Stimulated activated CD8-positive, alpha-beta memory T cell treated with anti-CD3 and anti-CD28 coated beads, Interleukin-7, amount 100 ng/mL, for 4 hours (primary cell): ENCODE results near the gene PHLDB2.
"Not testable (repeated sequence)": the region's sequence is repeated elsewhere in the genome, so short reads cannot be mapped to it uniquely, and the experiment has no call there.

ENCODE experiments used
- DNase-seq, 2 donors: peaks; one replicate each; pipeline ENCODE4 v3.0.0-alpha.2; 2020; ENCODE audit warnings: low read depth in 2 of 2

The PHLDB2 gene

DNA sequence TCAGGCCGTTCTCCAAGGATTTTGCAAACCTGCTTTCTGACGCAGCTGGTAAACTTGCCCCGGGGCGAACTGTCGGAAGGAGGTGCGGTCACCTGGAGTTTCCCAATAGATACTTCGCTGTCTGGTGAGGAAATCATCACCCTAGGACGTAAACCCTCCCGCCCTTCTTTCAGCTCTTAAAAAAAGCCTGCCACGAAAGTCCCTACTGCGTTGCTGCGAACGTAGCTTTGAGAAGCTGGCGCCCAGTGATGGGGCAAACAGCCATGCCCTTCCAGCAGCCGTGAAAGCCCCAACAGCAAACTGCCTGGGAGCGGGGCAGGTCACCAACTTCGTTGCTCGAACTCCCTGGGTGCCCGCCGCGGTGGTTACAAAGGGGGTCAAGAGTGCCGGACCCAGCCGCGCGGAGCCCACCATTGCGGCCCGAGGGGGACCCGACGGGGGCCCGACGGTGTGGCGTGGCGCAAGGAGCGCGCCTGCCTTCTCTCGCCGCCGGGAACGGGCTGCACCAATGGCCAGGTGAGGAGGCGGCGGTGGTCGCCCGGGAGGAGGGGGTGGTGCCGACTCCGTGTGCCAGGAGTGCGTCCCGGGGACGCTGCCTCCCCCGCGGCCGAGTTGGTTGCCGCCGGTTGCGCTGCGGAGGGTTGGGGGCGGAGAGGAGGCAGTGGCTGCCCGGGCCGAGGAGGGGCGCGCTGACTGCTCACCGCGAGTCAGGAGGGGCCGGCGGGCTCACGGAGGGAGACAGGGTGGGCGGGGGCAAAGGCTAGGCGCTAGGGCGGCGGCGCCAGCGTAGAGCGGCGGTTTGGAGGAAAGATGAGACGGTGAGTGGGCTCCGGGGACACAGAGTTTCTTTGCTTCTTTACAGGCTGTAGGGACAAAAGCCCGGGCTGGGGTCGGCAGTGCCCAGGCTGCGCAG lies at the start of gene PHLDB2:
Gene PHLDB2, plus strand, starts transcription at position 205 of the 913 bp plus-strand sequence. CDS start 24,813 bp downstream, outside the sequence.
- DNase-seq = peak; percentile 29 to 75

DNA sequence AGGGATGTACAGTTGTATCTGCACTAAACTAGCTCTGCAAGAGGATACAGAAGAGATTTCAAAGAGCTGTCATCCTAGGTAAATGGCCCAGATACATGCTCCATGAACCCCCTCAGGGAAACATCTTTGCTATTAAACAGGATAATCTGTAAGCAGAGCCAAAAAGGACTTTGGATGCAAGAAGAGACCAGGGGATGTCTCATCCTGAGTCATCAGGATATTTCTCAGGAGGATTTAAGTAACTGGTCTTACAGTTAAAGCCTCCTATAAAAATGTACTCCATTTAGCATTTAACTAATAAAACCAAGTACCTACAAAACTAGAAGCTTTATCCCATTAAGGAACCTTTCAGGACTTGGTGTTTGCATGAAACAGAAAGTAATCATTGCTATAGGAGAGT lies 48.2 kb upstream of the PHLDB2 start:
- DNase-seq = no peak

DNA sequence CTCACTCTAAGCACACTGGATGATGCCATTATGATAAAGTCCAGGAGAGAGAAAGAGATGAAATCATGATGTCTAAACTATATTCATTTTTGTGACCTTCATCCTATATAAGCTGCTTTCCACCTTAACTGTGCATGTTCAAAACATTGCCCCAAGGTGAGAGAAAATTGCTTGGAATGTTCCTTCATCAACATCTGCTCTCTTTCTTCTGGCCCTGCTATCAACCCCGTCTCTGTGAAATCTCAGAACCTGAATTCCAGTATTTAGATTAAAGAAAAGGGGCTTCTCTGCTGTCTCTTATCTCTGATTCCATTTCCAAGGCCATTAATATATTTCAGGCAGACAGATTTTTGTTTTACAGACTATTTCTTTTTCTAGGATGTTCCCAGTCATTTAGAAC lies 47.3 kb upstream of the PHLDB2 start:
- DNase-seq = no peak

DNA sequence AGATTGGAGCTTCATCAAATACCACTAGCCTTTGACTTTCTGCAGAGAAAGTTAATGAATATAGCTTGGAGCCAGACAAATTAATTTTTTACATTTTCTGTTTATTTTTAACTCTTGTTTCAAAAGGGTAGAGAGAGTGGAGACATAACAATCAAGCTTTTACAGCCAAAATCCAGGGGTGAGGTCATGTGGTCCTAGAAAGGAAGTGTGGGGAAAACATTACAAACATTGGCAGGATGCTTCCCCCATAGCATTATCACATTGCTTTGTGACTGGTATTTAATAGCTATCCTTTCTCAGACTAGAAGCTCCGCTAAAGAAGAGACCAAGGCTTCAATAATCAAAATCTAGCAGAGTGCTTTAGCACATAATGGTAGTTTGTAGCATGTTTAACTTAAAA lies 46.4 kb upstream of the PHLDB2 start:
- no peak for DNase-seq

DNA sequence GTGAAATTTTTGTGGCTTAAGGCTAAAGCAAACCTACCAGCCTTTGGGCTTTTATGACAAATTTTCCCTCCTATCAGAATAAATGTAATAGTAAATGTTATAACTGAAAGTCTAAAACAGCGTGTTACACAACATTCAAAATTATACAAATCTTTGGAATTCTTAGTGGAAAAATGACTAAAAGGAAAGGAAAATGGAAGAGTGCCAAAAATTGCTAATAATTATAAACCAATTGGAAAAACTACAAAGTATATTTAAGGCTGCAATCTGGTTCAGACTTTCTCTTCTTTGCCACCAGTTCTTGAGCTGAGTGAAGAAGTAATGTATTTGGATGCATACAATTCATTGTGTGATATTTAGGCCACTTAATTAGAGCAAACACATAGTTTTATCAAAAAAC lies 45.6 kb upstream of the PHLDB2 start:
- no peak for DNase-seq

DNA sequence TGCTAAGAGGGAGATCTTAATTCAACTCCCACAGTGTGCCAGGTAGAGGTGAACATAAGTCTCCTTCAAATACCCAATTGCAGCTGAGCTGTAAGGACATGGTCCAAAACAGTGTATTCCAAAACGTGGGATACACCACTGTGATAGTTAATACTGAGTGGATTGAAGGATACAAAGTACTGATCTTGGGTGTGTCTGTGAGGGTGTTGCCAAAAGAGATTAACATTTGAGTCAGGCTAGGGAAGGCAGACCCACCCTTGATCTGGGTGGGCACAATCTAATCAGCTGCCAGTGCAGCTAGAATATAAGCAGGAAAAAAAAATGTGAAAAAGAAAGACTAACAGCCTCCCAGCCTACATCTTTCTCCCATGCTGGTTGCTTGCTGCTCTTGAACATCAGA lies 45.1 kb upstream of the PHLDB2 start:
- no peak for DNase-seq

DNA sequence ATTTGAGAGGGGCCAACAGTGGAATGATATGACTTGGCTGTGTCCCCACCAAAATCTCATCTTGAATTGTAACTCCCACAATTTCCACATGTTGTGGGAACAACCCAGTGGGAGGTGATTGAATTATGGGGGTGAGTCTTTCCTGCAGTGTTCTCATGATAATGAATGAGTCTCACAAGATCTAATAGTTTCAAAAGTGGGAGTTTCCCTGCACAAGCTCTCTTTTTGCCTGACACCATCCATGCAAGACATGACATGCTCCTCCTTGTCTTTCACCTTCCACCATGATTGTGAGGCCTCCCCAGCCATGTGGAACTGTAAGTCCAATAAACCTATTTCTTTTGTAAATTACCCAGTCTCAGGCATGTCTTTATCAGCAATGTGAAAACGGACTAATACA lies 42.3 kb upstream of the PHLDB2 start:
- not testable (repeated sequence) for DNase-seq

DNA sequence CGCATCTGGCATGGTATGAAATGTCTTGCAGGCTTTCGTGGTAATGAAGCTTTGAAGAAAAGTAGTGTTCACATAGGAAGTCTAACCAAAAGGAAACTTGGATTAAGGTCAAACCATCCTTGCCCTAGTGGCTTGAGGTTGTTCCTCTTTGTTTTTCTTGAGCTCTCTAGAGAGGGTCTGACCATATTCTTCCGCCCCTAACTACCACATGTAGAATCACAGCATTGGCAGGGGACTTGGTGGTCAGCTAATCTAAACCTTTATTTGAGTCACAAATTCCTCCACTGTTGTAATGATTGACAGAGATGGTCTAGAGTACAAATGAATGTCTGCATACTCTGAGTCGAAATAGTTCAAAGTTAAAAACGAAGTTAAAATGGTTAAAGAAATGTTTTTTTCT lies 39.1 kb upstream of the PHLDB2 start:
- no peak for DNase-seq

DNA sequence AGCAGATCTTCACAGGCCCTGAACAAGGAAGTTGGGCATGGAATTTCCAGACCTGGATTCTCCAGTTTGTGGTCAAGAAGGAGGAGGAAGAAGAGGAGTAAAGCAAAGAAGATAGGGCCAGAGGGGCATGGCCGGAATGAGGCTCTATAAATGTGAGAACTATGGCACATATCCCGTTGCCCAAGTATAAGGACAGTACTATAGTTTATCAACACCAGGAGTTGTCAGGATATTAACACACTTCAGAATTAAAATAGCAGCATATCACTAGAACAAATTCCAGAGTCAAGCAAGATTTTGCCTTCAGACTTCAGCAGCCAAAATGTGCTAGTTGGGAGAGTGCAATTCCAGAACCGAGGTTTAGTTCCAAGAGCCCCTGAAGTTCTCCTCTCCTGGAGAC lies 38.4 kb upstream of the PHLDB2 start:
- DNase-seq = no peak

DNA sequence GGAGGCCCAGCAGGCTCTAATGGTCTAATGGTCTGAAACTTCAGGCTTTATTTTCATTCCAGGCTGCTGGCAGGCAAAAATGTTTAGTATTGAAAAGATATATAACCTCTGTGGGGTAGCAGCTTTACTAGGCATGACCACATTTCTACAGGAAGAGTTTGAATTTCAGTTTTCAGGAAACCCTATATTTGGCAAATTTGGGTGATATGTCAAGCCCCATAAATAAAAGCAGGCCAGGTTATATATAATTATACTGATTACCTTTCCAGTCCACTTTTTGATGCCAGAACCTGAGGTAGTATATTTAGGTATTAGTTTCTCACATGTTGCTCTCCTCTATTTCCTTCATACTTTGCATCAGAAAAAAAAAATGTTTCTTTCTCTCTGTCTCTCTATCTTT lies 37.2 kb upstream of the PHLDB2 start:
- DNase-seq = no peak

DNA sequence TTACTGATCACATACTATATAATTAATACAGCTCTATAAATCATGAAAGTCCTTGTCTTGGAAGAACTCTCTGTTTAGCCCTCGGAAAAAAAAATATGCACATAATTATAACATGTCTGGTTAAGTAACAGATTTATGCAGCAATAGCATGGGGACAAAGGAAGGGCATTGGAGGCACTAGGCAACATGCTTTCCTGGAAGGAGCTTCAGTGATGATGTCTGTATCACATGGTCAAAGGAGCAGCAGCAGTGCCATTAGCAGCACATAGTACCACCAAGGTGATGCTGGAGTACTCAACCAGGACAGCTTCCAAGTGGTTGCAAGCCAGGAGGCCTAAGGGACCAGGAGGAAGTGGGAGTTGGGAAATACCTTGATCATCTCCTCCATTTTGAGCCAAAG lies 36.3 kb upstream of the PHLDB2 start:
- no peak for DNase-seq

DNA sequence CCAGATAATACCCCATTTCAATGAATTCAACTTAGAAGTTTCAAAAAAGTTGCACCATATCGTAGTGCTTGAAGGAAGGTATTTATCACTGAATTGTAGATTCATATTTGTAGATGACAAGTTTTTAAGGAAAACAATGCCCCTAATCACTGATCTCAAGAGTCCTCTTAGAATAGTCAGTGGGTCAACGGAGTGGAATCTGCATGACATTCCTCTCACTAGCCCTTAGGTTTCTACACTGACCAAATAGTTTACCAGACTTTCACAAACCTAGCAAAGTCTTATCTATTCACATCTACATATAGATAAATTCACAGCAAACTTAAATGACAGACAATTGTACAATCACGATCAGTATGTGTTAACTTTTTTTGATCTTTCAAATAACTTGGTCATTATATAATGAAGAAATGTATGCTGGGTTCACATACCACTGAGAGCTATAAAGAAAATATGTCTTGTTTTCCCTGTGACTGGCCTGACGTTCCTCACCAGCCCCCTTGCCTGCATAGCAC lies 35.7 kb upstream of the PHLDB2 start:
- no peak for DNase-seq

DNA sequence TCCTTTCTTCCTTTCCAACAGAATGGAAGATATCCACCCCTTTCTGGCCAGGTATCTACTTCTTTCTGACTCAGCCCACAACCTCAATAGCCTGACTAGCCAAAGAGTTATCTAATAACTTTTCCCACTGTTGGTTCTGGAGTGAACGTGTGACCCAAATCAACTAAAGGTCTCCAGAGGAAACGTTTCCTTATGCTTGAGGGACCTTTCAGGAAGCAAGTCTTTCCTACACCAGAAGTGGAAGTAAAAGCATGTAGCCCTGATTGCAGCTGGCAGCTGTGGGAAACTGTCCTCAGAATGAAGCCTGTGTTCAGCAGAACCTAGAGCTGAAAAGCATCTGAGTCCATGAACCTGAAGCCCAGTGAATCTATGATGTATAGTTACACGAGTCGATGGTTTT lies 34.7 kb upstream of the PHLDB2 start:
- DNase-seq = no peak

DNA sequence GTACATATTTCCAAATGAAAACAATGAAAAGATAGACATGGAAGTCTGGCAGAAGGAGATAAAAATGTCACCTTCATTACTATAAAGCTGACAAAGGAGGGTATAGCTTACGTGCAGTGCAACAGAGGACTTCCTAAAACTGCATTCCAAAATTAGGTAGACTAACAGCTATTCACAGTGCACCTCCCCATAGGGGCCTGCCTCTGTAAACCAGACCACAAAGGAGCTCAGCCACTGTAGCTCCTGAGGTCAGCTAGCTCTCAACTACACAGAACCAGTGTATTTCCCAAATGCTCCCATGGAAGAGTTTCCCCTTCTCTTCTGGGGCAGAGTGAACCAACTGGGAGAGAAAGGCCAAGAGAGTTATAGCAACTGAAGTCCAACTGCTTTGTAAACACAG lies 31.2 kb upstream of the PHLDB2 start:
- DNase-seq = no peak

DNA sequence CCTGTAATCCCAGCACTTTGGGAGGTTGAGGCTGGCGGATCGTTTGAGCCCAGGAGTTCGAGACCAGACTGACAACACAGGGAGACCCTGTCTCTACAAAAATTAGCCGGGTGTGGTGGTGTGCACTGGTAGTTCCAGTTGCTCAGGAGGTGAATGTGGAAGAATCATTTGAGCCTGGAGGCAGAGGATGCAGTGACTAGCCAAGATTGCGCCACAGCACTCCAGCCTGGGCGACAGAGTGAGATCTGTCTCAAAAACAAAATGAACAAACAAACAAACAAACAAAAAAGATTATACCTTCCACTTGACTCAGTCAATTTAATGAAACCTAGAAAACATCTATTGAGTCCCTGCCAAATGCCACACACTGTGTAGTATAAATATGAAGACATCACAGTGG lies 30.5 kb upstream of the PHLDB2 start:
- DNase-seq = no peak

DNA sequence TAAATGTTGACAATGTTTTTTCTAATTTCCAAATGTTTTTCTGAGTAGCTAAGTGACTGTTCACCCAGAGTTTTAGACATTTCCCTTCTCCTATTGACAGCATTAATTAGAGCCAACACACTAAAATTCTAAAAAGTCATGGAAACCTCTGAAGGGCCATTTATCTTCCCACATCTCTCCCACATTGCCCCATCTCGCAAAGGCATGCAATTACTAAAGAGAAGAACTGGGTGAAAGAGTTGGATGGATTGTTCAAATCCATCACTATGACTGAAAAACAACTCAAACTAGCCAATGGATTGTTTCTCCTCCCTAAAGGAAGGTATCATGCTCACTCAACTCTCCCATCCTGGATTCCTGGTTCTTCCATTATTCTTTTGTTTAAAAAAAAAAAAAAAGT lies 30.0 kb upstream of the PHLDB2 start:
- no peak for DNase-seq

DNA sequence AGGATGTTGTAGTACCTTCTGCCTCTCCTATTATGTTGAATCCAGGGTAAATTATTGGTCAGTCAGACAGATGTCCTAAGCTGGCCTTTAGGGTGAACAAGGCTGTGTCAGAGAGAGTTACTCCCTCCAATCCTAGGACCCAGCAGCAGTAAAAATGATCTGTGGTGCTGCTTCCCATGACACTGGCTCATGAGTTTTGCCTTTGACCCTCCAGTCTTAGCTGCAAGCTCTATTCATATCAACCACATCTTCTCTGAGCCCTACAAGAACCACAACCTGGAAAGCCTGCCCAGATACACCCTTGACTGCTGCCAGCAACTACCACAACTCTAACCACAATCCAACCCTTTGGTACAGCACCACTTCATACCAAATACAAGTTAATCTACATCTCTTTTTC lies 27.2 kb upstream of the PHLDB2 start:
- peak in 1 of 2 donors; percentile 1 for DNase-seq

DNA sequence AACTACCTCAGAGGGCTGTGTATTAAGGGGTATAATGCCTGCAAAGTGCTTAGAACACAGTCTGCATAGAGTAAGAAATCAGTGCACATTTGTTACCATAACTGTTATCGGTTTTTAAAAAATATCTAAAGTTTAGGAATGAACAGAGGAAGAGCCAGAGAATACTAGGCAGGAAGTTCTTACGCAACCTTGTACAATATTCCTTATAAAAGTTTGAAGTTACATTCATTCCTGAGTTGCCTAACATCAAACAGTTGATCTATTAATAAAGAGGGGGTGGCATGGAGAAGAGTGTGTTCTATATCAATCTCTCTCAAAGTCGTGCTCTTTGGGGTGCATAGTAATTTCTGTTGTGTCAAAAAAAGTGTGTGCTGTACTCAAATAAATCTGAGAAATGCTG lies 22.0 kb upstream of the PHLDB2 start:
- DNase-seq = no peak

DNA sequence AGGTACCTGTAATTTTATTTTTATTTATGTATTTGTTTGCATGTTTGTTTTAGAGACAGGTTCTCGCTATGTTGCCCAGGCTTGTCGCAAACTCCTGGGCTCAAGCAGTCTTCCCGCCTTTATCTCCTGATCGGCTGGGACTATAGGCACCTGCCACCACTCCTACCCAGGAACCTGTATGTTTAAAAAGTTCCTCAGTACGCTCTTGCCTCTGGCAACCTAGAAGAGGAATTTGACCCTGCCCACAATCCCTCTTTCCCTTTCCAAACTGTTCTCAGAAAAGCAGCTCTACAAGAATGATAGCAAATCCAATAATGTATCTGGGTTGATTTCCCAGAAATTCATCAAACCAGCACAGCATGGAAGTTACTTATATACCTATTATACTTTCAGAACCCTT lies 20.9 kb upstream of the PHLDB2 start:
- no peak for DNase-seq

DNA sequence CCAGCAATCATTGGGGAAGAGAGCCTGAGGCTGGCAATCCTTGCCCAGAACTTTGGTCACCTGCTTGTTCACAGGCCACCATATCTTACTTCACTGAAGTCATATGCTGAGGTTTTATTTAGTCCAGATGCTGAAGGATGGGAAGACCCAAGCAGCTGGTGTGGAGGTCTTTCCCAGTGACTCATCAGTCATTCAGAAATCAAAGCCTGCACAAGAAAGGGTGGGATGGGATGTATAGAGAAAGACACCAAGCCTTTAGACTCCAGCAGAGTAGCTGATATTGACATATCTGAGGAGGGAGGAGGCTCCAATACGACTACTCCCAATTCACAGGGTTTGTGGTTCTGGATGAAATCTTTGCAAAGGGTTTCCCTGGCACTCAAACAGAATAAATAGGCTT lies 13.0 kb upstream of the PHLDB2 start:
- no peak for DNase-seq

DNA sequence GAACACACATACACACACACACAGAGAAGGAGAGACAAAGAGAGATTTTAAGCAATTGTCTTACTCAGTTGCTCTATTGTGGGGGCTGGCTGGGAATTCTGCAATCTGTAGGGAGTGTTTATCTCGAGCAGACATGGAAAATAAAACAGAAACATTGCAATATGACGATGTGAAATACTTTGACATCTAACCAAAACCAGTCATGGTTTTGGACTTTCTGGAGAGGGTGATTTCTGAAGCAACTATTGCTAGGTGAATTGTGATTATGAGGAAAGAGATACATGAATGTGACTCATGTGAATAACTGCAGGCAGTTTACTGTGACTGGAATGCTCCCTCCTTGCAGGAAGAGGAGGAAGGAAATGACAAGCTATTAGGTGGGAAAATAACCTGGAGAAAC lies 12.3 kb upstream of the PHLDB2 start:
- DNase-seq = no peak

DNA sequence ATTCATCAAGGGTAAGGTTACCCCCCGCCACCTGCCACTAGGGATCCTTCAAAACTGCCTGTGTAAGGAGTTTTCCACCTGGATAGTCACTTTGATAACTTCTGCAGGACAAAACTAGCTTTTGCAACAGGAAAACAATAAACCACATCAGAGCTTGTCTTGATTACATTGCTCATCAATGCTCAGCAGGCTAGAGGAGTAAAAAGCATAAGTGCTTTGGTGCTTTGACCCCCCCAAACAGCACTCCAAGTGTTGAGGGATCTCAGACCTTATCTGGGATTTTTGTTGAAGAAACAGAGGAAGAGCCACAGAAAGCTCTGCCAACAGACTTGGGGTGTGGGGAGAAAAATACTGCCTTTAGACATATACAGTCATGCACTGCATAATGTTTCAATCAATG lies 10.8 kb upstream of the PHLDB2 start:
- DNase-seq = no peak

DNA sequence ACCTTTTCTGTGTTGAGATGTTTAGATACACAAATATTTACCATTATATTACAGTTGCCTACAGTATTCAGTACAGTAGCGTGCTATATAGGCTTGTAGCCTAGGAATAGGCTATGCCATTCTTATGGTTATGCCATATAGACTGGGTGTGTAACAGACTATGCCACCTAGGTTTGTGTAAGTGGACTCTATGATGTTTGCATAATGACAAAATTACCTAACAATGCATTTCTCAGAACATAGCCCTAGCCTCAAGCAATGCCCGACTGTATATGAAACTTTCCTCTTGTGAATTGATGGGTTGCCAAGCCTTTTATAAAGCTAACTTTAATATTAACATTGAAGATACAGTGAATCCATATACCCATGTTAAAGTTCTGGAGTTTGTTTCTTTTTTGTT lies 10.3 kb upstream of the PHLDB2 start:
- no peak for DNase-seq

DNA sequence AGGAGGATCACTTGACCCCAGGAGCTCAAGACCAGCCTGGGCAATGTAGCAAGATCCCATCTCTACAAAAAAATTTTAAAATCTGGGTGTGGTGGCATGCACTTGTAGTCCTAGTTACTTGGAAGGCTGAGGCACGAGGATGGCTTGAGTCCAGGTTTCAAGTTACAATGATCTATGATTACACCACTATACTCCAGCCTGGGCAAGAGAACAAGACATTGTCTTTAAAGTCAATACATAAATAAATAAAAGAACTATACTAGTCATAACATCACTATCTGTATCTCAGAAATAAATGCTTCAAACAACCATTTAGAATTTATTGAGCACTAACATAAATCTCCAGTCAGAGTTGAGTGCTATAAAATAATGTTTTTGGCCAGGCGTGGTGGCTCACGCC lies 8.5 kb upstream of the PHLDB2 start:
- no peak for DNase-seq
